Activated CD4-positive, alpha-beta T cell treated with anti-CD3 and anti-CD28 coated beads for 48 hours (primary cell): ENCODE measurements around the gene TRAF3IP3.

Experiments
- DNase-seq: peaks from one replicate; pipeline ENCODE4 v3.0.0-alpha.2; 2020

The TRAF3IP3 gene

GRCh38 chr1:209741193-209741592, 14.7 kb upstream of the TRAF3IP3 start:
- DNase-seq, result no peak

GRCh38 chr1:209741889-209742288, 14.0 kb upstream of the TRAF3IP3 start:
- DNase-seq, result no peak

- no peak for DNase-seq
Measured at GRCh38 chr1:209742409-209743144, 13.3 kb upstream of the TRAF3IP3 start.

- DNase-seq, result no peak
Measured at GRCh38 chr1:209743145-209743482, 12.7 kb upstream of the TRAF3IP3 start.

- DNase-seq, result no peak
Measured at GRCh38 chr1:209746451-209747165, 9.2 kb upstream of the TRAF3IP3 start.

GRCh38 chr1:209747580-209748262, 8.1 kb upstream of the TRAF3IP3 start:
- DNase-seq, result peak; percentile 94

- peak; percentile 30 for DNase-seq
Measured at GRCh38 chr1:209748620-209749019, 7.2 kb upstream of the TRAF3IP3 start.

- DNase-seq, result no peak
Measured at GRCh38 chr1:209749205-209749604, 6.6 kb upstream of the TRAF3IP3 start.

- no peak for DNase-seq
Measured at GRCh38 chr1:209749670-209750323, 6.1 kb upstream of the TRAF3IP3 start.

GRCh38 chr1:209751627-209752231, 4.1 kb upstream of the TRAF3IP3 start:
- DNase-seq, result peak; percentile 56

- no peak for DNase-seq
Measured at GRCh38 chr1:209752890-209753289, 3.0 kb upstream of the TRAF3IP3 start.

- DNase-seq, result no peak
Measured at GRCh38 chr1:209755256-209755655, 597 bp upstream of the TRAF3IP3 start.

- DNase-seq, result peak; percentile 51
Measured at GRCh38 chr1:209756615-209757445, 977 bp downstream of the TRAF3IP3 start.

- DNase-seq, result no peak
Measured at GRCh38 chr1:209758400-209758799, 2.5 kb downstream of the TRAF3IP3 start.

- no peak for DNase-seq
Measured at GRCh38 chr1:209759829-209760359, 4.0 kb downstream of the TRAF3IP3 start.

GRCh38 chr1:209761011-209761635, 5.3 kb downstream of the TRAF3IP3 start:
- DNase-seq, result no peak

- no peak for DNase-seq
Measured at GRCh38 chr1:209766051-209766450, 10.2 kb downstream of the TRAF3IP3 start.

GRCh38 chr1:209767096-209767495, 11.2 kb downstream of the TRAF3IP3 start:
- no peak for DNase-seq

- no peak for DNase-seq
Measured at GRCh38 chr1:209767706-209768105, 11.9 kb downstream of the TRAF3IP3 start.

- DNase-seq, result peak; percentile 90
Measured at GRCh38 chr1:209768354-209768774, 12.5 kb downstream of the TRAF3IP3 start.
